ENCODE data around the gene PTPRS.
A peak's percentile ranks its signal among the peaks of the same experiment; 100 is the strongest.

Gene PTPRS

GRCh38 chr19:5309438-5310204, 31.0 kb downstream of the PTPRS start:
- no peak for DNase-seq (ENCODE audit: low read depth in 1 of 2, low spot score in 1 of 2)

GRCh38 chr19:5308451-5309437, 31.9 kb downstream of the PTPRS start:
- no peak for DNase-seq (ENCODE audit: low read depth in 1 of 2, low spot score in 1 of 2)

GRCh38 chr19:5307655-5308054, 33.0 kb downstream of the PTPRS start:
- DNase-seq (ENCODE audit: low read depth in 1 of 2, low spot score in 1 of 2), result no peak

DNA sequence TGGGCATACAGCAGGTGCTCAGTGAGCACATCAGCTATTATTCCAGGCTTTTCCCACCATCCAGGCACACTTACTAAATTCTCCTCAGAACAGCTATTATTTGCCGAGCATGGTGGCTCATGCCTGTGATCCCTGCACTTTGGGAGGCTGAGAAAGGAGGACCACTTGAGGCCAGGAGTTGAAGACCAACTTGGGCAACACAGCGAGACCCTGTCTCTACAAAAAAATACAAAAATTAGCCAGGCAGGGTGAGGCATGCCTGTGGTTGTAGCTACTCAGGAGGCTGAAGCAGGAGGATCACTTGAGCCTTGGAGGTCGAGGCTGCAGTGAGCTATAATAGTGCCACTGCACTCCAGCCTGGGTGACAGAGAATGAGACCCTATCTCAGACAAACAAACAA, 35.4 kb downstream of the PTPRS start:
- no peak for DNase-seq (ENCODE audit: low read depth in 1 of 2, low spot score in 1 of 2)

DNA sequence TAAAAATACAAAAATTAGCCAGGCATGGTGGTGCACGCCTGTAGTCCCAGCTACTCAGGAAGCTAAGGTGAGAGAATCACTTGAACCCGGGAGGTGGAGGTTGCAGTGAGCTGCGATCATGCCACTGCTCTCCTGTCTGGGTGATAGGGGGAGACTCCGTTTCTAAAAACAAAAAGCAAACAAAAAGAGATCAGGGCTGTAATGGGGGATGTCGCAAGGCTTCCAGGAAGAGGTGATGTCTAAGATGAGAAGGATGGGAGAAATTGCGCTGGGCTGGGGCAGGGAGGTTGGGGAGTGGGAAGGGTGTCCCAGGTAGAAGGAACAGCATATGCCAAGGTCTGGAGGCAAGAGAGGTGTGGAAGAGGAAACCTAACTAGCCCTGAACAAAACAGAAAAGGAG, 36.1 kb downstream of the PTPRS start:
- no peak for DNase-seq (ENCODE audit: low read depth in 1 of 2, low spot score in 1 of 2)

DNA sequence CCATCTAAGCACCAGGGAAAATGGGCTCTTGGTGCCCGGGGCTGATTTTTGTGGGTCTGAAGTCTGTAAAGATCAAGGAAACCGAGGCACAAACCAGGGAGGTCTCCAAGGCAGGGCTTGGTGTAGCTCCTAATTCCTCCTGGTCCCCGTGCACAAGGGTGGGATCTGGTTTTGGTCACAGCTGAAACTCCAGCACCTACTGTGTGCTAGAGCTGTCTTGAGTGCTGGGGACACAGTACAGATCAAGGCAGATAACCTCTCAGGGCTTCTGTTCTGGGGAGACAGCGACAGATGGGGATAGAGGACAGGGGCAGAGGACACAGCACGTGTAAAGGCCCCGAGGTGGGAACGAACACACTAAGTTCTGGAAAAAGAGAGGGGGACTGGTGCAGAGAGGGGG, 37.4 kb downstream of the PTPRS start:
- no peak for DNase-seq (ENCODE audit: low read depth in 1 of 2, low spot score in 1 of 2)

DNA sequence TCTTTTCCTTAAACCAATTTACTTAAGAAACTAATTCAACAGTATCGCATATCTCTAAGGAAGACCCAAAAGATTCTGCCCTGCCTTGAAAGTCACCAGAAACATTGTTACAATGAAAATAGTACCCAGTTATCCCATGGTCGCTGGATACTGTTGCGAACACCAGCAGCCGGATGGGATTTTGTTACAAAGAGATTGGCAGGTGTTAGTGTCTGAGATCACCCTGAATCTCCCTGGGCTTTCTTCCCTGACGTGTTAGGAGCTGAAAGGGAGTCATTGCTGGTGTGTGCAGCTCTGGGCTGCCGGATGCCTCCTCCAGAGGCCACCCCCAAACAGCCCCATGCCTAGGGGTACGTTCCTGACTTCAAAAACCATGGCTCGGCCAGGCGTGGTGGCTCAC, 38.2 kb downstream of the PTPRS start:
- no peak for DNase-seq (ENCODE audit: low read depth in 1 of 2, low spot score in 1 of 2)

DNA sequence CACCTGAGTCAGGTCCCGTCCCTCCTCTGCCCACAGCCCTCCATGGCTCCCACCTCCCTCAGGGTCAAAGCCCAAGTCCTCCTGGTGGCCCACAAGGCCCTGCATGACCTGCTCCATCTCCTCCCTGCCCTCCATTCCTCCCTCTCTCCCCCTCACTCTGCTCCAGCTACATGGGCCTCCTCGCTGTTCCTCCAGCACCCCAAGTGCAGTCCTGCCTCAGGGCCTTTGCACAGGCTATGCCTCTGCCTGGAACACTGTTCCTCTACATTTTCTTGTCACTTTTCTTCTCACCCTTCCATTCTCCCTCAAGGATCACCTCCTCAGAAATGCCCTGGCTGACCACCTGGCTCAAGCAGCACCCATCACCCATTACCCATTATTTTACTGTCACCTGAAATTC, 41.5 kb downstream of the PTPRS start:
- no peak for DNase-seq (ENCODE audit: low read depth in 1 of 2, low spot score in 1 of 2)

DNA sequence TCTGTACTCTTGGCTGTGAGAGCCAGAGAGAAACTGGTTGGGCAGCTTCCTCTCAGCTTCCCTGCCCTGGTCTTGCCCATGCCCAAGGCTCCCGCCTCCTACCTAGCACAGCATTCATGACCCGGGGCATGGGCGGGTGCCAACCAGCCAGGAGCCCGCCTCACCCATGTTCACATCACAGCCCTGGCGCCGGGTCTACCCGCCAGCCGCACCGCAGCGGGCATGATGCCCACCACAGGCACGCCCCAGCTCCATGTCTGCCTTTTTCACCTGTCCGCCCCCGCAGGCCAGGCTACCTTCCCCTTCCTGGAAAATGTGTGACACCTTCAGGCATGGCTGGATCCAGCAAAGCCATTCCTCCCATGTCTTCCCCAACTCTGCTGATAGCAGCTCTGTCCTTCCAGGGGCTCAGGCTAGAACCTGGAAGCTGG, 42.1 kb downstream of the PTPRS start:
- DNase-seq (ENCODE audit: low read depth in 1 of 2, low spot score in 1 of 2), result no peak

- no peak for DNase-seq (ENCODE audit: low read depth in 1 of 2, low spot score in 1 of 2)
These were observed 43.3 kb downstream of the PTPRS start for GRCh38 chr19:5297272-5297669.

- DNase-seq (ENCODE audit: low read depth in 1 of 2, low spot score in 1 of 2), result no peak
These were observed 43.9 kb downstream of the PTPRS start for GRCh38 chr19:5296457-5297271.

GRCh38 chr19:5296021-5296420, 44.6 kb downstream of the PTPRS start:
- no peak for DNase-seq (ENCODE audit: low read depth in 1 of 2, low spot score in 1 of 2)

- DNase-seq (ENCODE audit: low read depth in 1 of 2, low spot score in 1 of 2), result no peak
These were observed 46.0 kb downstream of the PTPRS start for GRCh38 chr19:5294403-5295160.

- no peak for DNase-seq (ENCODE audit: low read depth in 1 of 2, low spot score in 1 of 2)
These were observed 46.8 kb downstream of the PTPRS start for GRCh38 chr19:5293612-5294378.

- peak; percentile 14 to 17 for DNase-seq (ENCODE audit: low read depth in 1 of 2, low spot score in 1 of 2)
These were observed 47.6 kb downstream of the PTPRS start for GRCh38 chr19:5292822-5293611.

DNA sequence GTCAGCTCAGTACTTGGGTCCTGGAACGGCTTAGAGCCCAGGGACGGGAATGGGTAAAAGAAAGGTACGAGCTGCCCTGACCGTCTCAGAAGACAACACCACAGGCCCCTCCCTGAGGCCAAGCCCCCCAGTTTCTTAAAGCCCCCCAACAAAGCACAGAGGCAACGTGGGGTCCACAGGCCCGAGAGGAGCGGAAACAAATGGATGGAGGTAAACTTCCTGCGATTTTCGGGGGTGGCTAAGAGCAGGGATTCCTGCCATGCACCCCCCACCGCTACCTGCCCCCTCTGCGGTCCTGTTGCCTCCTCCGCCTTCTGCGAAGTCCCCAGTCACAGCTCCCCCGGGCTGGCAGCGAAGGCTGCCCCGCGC, 48.2 kb downstream of the PTPRS start:
- no peak for DNase-seq (ENCODE audit: low read depth in 1 of 2, low spot score in 1 of 2)

- DNase-seq (ENCODE audit: low read depth in 1 of 2, low spot score in 1 of 2), result no peak
These were observed 48.9 kb downstream of the PTPRS start for GRCh38 chr19:5291588-5292193.

Measured in activated CD4-positive, alpha-beta T cell treated with anti-CD3 and anti-CD28 coated beads, Interleukin-2, amount 50 U/mL, for 24 hours (primary cell).